ENCODE data around the gene RNF213.
"Not testable (repeated sequence)": the region's sequence is repeated elsewhere in the genome, so short reads cannot be mapped to it uniquely, and the experiment has no call there.

The RNF213 gene

DNA sequence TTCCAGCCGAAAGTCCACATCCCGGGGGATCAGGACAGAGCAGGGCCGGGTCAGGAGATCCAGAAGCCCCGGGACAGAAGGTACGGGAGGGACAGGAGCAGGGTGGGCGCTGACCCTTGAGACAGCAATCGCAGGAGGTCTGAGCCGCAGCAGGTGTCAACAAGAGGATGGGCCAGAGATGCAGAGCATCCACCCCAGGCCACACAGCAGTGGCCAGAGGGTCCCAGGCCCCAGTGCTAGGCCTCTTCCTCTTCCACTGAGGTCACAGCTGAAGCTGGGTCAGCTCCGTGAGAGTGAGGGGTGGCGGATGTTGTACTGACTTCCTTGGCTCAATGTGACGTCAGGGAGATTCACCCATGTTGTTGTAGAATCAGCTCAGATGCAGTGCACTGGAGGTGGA, 8.7 kb upstream of the RNF213 start:
- peaks cover 74% of the 10 kb centered on the region for H3K36me3 Mint-ChIP-seq (ENCODE audit: low read depth)
- H3K27ac Mint-ChIP-seq, result peak overlapping the region; percentile 69
- peaks cover 51% of the 10 kb centered on the region for H3K4me1 Mint-ChIP-seq (ENCODE audit: low read depth)
- intact Hi-C loops (cut with micrococcal nuclease), result loop anchor here (5.0 to 10.0 kb wide), 3 partner anchors 35 to 167 kb away; no protein-coding TSS in a partner anchor
- H3K9me3 Mint-ChIP-seq, result no peaks in the 10 kb centered on the region
- H3K27me3 Mint-ChIP-seq, result no peaks in the 10 kb centered on the region
- H3K4me3 Mint-ChIP-seq, result no peak overlapping the region

DNA sequence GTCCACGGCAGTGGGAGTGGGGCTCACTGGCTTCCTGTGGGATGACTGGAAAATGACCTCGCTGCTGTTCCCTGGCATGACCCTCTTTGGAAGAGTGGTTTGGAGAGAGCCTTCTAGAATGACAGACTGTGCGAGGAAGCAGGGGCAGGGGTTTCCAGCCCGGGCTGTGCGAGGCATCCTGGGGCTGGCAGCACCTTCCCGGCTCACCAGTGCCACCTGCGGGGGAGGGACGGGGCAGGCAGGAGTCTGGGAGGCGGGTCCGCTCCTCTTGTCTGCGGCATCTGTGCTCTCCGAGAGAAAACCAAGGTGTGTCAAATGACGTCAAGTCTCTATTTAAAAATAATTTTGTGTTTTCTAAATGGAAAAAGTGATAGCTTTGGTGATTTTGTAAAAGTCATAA, 7.8 kb upstream of the RNF213 start:
- Mint-ChIP-seq H3K4me3 (no peak overlapping the region), H3K36me3 (ENCODE audit: low read depth) (peaks cover 65% of the 10 kb centered on the region), H3K27ac (peak overlapping the region; percentile 69), H3K4me1 (ENCODE audit: low read depth) (peaks cover 57% of the 10 kb centered on the region), H3K9me3 (no peaks in the 10 kb centered on the region), H3K27me3 (no peaks in the 10 kb centered on the region)
- intact Hi-C loops (cut with micrococcal nuclease), result loop anchor here (5.0 to 10.0 kb wide), 3 partner anchors 36 to 168 kb away; no protein-coding TSS in a partner anchor

DNA sequence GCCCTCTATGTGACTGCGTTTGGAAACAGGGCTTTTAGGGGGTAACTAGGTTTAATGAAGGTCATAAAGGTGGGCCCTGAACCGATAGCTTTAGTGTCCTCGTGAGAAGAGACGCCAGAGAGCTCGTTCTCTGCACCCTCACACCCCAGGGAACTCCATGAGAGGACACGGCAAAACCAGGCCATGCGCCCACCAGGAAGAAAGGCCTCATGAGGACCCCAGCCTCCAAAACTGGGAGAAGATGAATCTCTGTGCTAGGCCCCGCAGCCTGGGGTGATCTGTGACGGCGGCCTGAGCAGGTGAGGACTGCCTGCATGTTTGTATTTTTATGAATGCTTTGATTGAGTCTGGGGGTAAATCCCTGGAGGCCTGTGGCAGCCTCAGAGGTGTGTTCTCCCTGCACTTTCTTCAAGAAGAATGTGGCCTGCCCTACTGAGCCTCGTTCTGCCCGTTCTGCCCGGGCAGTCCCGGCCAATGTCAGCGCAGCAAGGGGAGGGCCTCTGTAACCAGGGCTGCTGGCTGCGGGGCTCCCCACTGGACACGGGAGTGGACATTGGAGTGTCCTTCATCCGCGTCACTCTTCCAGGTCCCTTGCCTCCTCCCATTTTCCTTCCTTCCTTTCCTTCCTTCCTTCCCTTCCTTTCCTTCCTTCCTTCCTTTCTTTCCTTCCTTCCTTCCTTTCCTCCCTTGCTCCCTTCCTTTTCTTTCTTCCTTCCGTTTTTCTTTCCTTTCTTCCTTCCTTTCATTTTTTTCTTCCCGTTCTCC, 6.8 kb upstream of the RNF213 start:
- peaks cover 56% of the 10 kb centered on the region for H3K36me3 Mint-ChIP-seq (ENCODE audit: low read depth)
- intact Hi-C loops (cut with micrococcal nuclease), result loop anchor here (5.0 to 10.0 kb wide), 3 partner anchors 37 to 169 kb away; no protein-coding TSS in a partner anchor
- peak overlapping the region; percentile 99 for H3K27ac Mint-ChIP-seq
- no peaks in the 10 kb centered on the region for H3K27me3 Mint-ChIP-seq
- no peaks in the 10 kb centered on the region for H3K9me3 Mint-ChIP-seq
- peak overlapping the region; percentile 51 for H3K4me3 Mint-ChIP-seq
- peaks cover 66% of the 10 kb centered on the region for H3K4me1 Mint-ChIP-seq (ENCODE audit: low read depth)

DNA sequence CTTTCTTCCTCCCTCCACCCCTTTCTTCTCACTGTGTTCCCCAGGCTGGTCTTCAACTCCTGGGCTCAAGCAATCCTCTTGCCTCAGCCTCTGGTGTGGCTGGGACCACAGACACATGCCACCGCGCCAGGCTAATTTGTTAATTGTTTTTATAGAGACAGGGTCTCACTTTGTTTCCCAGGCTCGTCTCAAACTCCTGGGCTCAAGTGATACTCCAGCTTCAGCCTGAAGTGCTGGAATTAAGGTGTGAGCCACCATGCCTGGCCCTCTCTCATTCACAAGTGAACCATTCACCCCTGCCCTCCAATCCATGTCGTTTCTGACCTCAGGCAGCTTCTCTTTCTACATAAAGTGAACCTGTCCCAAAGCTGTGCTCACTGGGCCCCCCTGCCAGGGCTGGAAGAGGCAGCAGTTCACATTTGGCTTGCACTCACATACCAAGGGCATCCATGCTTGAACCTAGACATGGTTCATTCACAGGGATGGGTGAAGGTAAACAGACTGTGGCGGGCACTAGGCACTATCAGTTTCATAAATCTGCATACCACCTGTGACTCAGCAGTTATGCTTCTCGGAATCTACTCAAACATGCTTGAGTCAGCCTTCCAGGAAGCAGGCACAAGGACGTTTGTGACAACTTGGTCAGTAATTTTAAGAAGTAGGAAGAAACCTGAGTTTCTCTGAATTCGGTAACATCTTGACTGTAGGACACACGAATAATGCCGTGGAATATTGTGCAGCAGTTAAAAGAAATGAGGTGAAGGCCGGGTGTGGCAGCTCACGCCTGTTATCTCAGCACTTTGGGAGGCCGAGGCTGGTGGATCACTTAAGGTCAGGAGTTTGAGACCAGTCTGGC, 6.0 kb upstream of the RNF213 start:
- Mint-ChIP-seq H3K4me3 (peak overlapping the region; percentile 51), H3K36me3 (ENCODE audit: low read depth) (peaks cover 49% of the 10 kb centered on the region), H3K4me1 (ENCODE audit: low read depth) (peaks cover 72% of the 10 kb centered on the region), H3K9me3 (no peaks in the 10 kb centered on the region), H3K27me3 (no peaks in the 10 kb centered on the region), H3K27ac (peak overlapping the region; percentile 99)
- intact Hi-C loops (cut with micrococcal nuclease), result loop anchor here (5.0 to 10.0 kb wide), 3 partner anchors 37 to 170 kb away; no protein-coding TSS in a partner anchor

DNA sequence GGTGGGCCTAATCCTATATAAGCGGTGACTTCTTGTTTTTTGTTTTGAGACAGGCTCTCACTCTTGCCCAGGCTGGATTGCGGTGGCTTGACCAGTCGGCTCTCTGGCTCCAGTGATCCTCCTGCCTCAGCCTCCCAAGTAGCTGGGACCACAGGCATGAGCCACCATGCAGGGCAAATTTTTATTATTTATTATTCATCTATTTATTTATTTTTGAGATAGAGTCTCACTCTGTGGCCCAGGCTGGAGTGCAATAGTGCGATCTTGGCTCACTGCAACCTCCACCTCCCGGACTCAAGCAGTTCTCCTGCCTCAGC, 4.7 kb upstream of the RNF213 start:
- intact Hi-C loops (cut with micrococcal nuclease), result loop anchor here (10.0 kb wide), 1 partner anchor 171 kb away; no protein-coding TSS in a partner anchor
- H3K9me3 Mint-ChIP-seq, result no peaks in the 10 kb centered on the region
- H3K4me3 Mint-ChIP-seq, result no peak overlapping the region
- H3K27ac Mint-ChIP-seq, result peak overlapping the region; percentile 99
- no peaks in the 10 kb centered on the region for H3K27me3 Mint-ChIP-seq
- peaks cover 76% of the 10 kb centered on the region for H3K4me1 Mint-ChIP-seq (ENCODE audit: low read depth)
- peaks cover 39% of the 10 kb centered on the region for H3K36me3 Mint-ChIP-seq (ENCODE audit: low read depth)

DNA sequence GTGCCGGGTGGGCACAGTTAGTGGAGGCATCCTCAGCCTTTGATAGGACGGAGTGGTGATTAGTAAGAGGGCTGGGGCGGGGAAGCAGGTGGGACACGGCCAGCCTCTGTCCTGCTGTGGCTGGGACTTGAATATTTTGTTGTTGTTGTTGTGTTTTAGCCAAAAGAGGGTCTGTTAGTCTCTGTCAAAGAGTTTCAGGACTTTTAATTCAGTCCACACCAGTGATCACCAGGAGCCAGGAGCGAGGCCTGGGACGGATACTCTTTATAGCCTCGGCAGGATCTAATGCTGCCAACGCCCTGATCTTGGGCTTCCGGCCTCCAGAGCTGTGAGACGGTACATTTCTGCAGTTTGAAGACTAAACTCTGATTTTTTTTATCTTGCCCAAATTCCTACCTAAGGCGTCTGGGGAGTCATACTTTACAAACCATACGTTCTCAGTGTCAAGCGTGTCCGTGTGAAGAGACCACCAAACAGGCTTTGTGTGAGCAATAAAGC, 2.9 kb upstream of the RNF213 start:
- Mint-ChIP-seq H3K4me1 (ENCODE audit: low read depth) (peaks cover 80% of the 10 kb centered on the region), H3K27me3 (no peaks in the 10 kb centered on the region), H3K36me3 (ENCODE audit: low read depth) (peaks cover 35% of the 10 kb centered on the region), H3K4me3 (no peak overlapping the region), H3K27ac (peak overlapping the region; percentile 99), H3K9me3 (no peaks in the 10 kb centered on the region)
- intact Hi-C loops (cut with micrococcal nuclease), result loop anchor here (10.0 kb wide), 1 partner anchor 173 kb away; no protein-coding TSS in a partner anchor

DNA sequence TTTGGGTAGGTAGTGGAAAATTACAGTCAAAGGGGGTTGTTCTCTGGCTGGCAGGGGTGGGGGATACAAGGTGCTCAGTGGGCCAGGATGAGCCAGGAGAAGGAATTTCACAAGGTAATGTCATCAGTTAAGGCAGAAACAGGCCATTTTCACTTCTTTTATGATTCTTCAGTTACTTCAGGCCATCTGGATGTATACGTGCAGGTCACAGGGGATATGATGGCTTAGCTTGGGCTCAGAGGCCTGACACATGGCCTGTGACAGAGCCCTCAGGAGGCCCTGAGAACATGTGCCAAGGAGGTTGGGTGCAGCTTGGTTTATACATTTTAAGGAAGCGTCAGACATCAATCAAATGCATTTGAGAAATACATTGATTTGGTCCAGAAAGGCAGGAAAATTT, 2.4 kb upstream of the RNF213 start:
- not testable (repeated sequence) for H3K9me3 Mint-ChIP-seq
- Mint-ChIP-seq H3K36me3 (ENCODE audit: low read depth) (peaks cover 32% of the 10 kb centered on the region), H3K4me1 (ENCODE audit: low read depth) (peaks cover 82% of the 10 kb centered on the region)

DNA sequence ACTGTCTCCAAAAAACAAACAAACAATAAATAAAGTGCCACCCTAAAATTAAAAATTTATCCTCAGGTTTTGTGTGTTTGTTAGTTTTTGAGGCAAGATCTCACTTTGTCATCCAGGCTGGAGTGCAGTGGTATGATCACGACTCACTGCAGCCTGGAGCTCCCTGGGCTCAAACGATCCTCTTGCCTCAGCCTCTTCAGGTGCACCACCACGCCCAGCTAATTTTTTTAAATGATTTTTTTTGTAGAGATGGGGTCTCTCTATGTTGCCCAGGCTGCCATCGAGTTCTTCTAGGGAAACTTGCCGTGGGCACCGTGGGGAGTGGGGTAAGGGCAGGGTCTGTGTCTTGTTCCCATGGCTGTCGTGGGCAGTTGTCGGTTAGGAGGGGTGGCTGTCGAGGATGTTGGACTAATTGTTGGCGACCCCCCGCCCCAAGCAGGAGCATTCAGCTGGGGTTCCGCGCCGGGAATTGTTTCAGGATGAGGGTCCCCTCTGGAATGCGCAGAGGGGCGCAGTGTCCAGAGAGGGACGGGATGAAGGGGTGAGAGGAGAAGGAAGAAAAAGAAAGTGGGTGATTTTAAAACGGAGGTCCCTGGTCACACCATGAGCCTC, 1.1 kb upstream of the RNF213 start:
- H3K4me3 Mint-ChIP-seq, result peak overlapping the region; percentile 96
- peaks cover 32% of the 10 kb centered on the region for H3K36me3 Mint-ChIP-seq (ENCODE audit: low read depth)
- no peaks in the 10 kb centered on the region for H3K27me3 Mint-ChIP-seq
- H3K4me1 Mint-ChIP-seq (ENCODE audit: low read depth), result peaks cover 81% of the 10 kb centered on the region
- H3K27ac Mint-ChIP-seq, result peak overlapping the region; percentile 99
- no peaks in the 10 kb centered on the region for H3K9me3 Mint-ChIP-seq
- intact Hi-C loops (cut with micrococcal nuclease), result loop anchor here (1.0 to 10.0 kb wide), 3 partner anchors 39 to 175 kb away; partner anchors contain the start of genes EIF4A3, SGSH and SLC26A11

More for the DNA sequence above, 2.4 kb upstream of the RNF213 start:
- intact Hi-C loops (cut with micrococcal nuclease), result loop anchor here (10.0 kb wide), 1 partner anchor 173 kb away; no protein-coding TSS in a partner anchor
- not testable (repeated sequence) for H3K27me3 Mint-ChIP-seq, H3K4me3 Mint-ChIP-seq
- peak overlapping the region; percentile 99 for H3K27ac Mint-ChIP-seq

DNA sequence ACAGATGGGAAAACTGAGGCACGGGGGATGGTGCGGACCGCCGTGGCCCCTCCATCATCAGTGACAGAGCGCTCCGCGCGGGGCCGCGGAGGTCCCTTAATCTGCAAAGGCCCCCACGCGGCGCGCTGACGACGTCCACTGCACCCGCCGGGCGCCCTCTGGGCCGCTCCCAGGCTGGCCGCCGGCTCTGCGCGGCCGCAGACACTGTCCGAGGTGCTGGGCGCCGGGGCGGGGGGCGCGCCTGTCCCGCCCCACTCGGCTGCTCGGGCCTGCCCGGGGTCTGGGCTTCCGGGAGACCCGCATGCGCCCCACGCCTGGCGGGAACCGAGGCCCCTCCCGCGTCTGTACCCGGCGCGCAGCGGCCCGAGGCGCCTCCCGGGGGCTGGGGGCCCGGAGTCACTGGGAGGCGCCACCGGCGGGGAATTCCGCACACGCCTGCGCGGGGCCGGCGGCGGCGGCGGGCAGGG, 550 bp upstream of the RNF213 start:
- peak overlapping the region; percentile 99 for H3K27ac Mint-ChIP-seq
- H3K4me3 Mint-ChIP-seq, result peak overlapping the region; percentile 96
- H3K4me1 Mint-ChIP-seq (ENCODE audit: low read depth), result peaks cover 81% of the 10 kb centered on the region
- no peaks in the 10 kb centered on the region for H3K9me3 Mint-ChIP-seq
- intact Hi-C loops (cut with micrococcal nuclease), result loop anchor here (1.0 to 5.0 kb wide), 2 partner anchors 40 to 113 kb away; partner anchors contain the start of genes EIF4A3, SGSH and SLC26A11
- no peaks in the 10 kb centered on the region for H3K27me3 Mint-ChIP-seq
- H3K36me3 Mint-ChIP-seq (ENCODE audit: low read depth), result peaks cover 38% of the 10 kb centered on the region

DNA sequence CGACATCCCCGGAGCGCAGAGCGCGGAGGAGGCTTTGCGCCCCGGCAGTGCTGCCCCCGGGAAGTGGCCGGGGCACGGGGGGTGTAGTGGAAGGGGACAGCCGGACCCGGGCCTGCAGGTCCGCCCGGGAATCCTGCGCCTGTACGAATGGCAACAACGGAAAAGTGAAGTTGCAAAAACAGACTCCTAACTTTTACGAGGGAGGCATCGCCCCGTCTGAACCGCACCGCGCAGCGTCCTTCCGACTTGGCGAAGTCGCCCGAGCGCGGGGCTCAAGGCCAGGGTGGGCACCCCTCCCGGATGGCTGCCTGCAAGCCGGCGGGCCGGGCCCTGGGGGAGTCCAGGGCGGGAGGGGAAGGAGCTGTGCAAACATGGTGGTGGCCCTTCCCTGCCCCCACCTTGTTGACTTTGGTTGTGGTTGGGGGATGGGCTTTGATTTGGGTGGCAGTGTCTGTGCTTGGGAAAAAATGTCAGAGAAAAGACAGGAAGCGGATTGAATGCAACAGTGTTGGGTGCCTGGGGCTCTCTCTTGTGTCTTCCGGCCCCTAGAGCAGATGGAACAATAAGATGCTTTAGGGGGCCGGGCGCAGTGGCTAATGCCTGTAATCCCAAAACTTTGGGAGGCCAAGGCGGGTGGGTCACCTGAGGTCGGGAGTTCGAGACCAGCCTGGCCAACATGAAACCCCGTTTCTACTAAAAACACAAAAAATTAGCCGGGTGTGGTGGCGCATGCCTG, 675 bp downstream of the RNF213 start:
- H3K27ac Mint-ChIP-seq, result peak overlapping the region; percentile 90
- no peaks in the 10 kb centered on the region for H3K27me3 Mint-ChIP-seq
- peaks cover 49% of the 10 kb centered on the region for H3K36me3 Mint-ChIP-seq (ENCODE audit: low read depth)
- H3K4me3 Mint-ChIP-seq, result peak overlapping the region; percentile 98
- peaks cover 78% of the 10 kb centered on the region for H3K4me1 Mint-ChIP-seq (ENCODE audit: low read depth)
- H3K9me3 Mint-ChIP-seq, result no peaks in the 10 kb centered on the region
- intact Hi-C loops (cut with micrococcal nuclease), result loop anchor here (5.0 kb wide), 1 partner anchor 114 kb away; the partner anchor contains the start of gene EIF4A3

DNA sequence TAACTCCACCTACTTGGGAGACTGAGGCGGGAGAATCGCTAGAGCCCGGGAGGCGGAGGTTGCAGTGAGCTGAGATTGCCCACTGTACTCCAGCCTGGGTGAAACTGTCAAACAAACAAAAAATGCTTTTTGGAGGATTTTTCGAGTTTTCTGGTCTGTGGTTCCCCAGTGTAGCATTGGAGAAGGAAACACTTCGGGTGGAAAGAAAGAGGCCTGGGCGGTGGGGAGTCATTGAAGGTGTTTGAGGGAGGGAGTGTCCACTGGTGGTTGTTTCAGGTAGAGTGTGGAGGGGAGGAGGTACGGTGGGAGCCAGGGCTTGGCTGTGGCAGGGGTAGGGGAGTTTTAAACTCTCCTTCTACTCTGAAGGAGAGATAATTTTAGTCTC, 1.2 kb downstream of the RNF213 start:
- Mint-ChIP-seq H3K27ac (peak overlapping the region; percentile 90), H3K36me3 (ENCODE audit: low read depth) (peaks cover 49% of the 10 kb centered on the region), H3K4me1 (ENCODE audit: low read depth) (peaks cover 73% of the 10 kb centered on the region), H3K27me3 (no peaks in the 10 kb centered on the region), H3K9me3 (no peaks in the 10 kb centered on the region), H3K4me3 (peak overlapping the region; percentile 98)
- intact Hi-C loops (cut with micrococcal nuclease), result loop anchor here (5.0 kb wide), 1 partner anchor 115 kb away; the partner anchor contains the start of gene EIF4A3

DNA sequence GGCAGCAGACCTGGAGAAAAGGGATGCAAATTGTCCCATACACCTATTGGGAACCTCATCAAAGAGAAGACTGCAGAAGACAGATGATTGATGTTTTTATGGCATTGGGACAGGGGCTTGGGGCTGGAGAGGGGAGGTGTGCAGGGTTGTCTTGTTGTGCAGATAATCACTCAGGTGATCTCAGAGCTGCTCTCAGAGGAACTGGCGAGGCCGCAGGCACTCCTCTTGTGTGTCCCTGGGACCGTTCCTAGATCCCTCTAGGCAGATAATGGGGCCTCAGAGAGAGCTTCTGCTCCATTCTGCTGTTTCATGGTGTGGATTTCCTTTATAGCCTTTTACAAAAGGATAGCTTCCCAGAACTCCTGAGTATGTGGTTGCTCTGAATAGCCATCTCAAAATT, 1.6 kb downstream of the RNF213 start:
- Mint-ChIP-seq H3K27ac (peak overlapping the region; percentile 90), H3K36me3 (ENCODE audit: low read depth) (peaks cover 49% of the 10 kb centered on the region), H3K4me3 (peak overlapping the region; percentile 98), H3K9me3 (no peaks in the 10 kb centered on the region), H3K4me1 (ENCODE audit: low read depth) (peaks cover 76% of the 10 kb centered on the region), H3K27me3 (no peaks in the 10 kb centered on the region)
- intact Hi-C loops (cut with micrococcal nuclease), result loop anchor here (5.0 kb wide), 1 partner anchor 115 kb away; the partner anchor contains the start of gene EIF4A3

Measured in dendritic cell treated with granulocyte-macrophage colony-stimulating factor and Interleukin-4, amounts not matched to agents 40 ng/mL and 50 ng/mL, for 4 days (primary cell).